Smooth muscle cell (in vitro differentiated cells): ENCODE measurements around the gene GALNT9. TPM values are rescaled to one million over a fixed set of nuclear protein-coding genes. Genes with fewer than 3 reads are reported as not detected.

Experiments used
- DNase-seq: peaks from one replicate; lab custom pipeline; 2025; ENCODE audit not compliant: unreplicated experiment; lab: John Stamatoyannopoulos, UW
- H2AFZ ChIP-seq: fragments of 200-600 bp; sonication (generic); 2 replicates; pipeline ENCODE4 v1.6.0; 2016; ENCODE audit warnings: antibody characterized with exemption, low read depth, mild to moderate bottlenecking
- H3F3A ChIP-seq: fragments of 200-600 bp; sonication (generic); 2 replicates; pipeline ENCODE4 v1.6.0; 2017; ENCODE audit warnings: antibody characterized with exemption, low read depth
- H3K27ac ChIP-seq: fragments of 200-600 bp; sonication (generic); 2 replicates; pipeline ENCODE4 v1.5.1; 2016; ENCODE audit warnings: low read depth, mild to moderate bottlenecking
- H3K27me3 ChIP-seq: fragments of 200-600 bp; sonication (generic); 2 replicates; pipeline ENCODE4 v1.6.1; 2016; ENCODE audit warnings: low read depth, mild to moderate bottlenecking
- H3K36me3 ChIP-seq: fragments of 200-600 bp; sonication (generic); 2 replicates; pipeline ENCODE4 v1.5.1; 2016; ENCODE audit warnings: low read depth
- H3K4me1 ChIP-seq: fragments of 200-600 bp; sonication (generic); 2 replicates; pipeline ENCODE4 v1.5.1; 2016; ENCODE audit warnings: low read depth
- H3K4me2 ChIP-seq: fragments of 200-600 bp; sonication (generic); 2 replicates; pipeline ENCODE4 v1.6.0; 2016; ENCODE audit warnings: mild to moderate bottlenecking
- H3K4me3 ChIP-seq: fragments of 200-600 bp; sonication (generic); 2 replicates; pipeline ENCODE4 v1.5.1; 2016; ENCODE audit warnings: mild to moderate bottlenecking
- H3K79me2 ChIP-seq: fragments of 200-600 bp; sonication (generic); 2 replicates; pipeline ENCODE4 v1.6.0; 2016; ENCODE audit warnings: low read depth, mild to moderate bottlenecking
- H3K9ac ChIP-seq: fragments of 200-600 bp; sonication (generic); 2 replicates; pipeline ENCODE4 v1.6.0; 2016; ENCODE audit warnings: low read depth
- H3K9me3 ChIP-seq: fragments of 200-600 bp; sonication (generic); replicated peaks from 2 replicates; pipeline ENCODE4 v1.5.1; 2016; ENCODE audit warnings: low read depth
- H4K20me1 ChIP-seq: fragments of 200-600 bp; sonication (generic); 2 replicates; pipeline ENCODE4 v1.6.0; 2016; ENCODE audit warnings: low read depth
- WGBS: methylation state at CpG from one replicate; pipeline ENCODE4 v1.1.7; 2016; ENCODE audit warnings: low lambda C conversion rate; 5-methylcytosine and 5-hydroxymethylcytosine counted together
- polyA plus RNA-seq: library from polyadenylated mRNA; unstranded; fragments of >200 nt; fragmentation: Nextera tagmentation; extraction: Ambion mirVana; gene quantifications from 2 replicates; pipeline ENCODE4 v1.2.1, GENCODE V29; 2016
- total RNA-seq: library from RNA; depleted of rRNA; stranded (reverse); fragments of >200 nt; gene quantifications from 2 replicates; pipeline ENCODE4 v1.2.3, GENCODE V29; 2014
- TF ChIP-seq, protein P1 (sequence below): fragments of 200-600 bp; sonication (generic); IDR thresholded peaks from 2 replicates; pipeline ENCODE4 v1.5.1; 2017; ENCODE audit warnings: borderline replicate concordance, mild to moderate bottlenecking, antibody characterized with exemption; ENCODE audit not compliant: insufficient read depth, poor library complexity, severe bottlenecking

GALNT9 gene
- total and polyA plus RNA-seq, 2 experiments from 2014 or later = 1.1 TPM; not detected in 1

DNA sequence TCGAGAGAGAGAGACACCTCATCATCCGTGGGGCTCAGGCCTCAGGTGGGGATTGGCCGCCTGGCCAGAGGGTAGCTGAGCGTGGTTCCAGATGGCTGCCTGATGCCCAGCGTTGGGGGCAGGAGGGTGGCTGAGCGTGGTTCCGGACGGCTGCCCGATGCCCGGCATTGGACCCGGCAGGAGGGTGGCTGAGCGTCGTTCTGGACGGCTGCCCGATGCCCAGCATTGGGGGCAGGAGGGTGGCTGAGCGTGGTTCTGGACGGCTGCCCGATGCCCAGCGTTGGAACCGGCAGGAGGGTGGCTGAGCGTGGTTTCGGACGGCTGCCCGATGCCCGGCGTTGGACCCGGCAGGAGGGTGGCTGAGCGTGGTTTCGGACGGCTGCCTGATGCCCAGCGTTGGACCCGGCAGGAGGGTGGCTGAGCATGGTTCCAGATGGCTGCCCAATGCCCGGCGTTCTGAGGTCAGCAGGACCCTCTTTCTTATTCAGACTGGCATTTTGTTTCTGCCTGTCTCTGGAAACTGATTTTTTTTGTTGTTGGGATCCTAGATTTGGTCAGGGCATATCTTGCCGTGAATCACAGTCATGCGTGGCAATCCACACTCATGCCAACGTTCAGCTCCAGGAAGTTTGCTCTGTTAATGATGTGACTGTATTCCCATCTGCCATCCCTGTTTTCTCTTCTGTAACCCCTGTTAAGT, 40.7 kb downstream of the GALNT9 start:
- Histone ChIP-seq H3K27ac (no peak overlapping the region), H3K4me1 (peaks cover 5% of the 10 kb centered on the region), H3K79me2 (no peaks in the 10 kb centered on the region), H3F3A (no peaks in the 10 kb centered on the region), H3K27me3 (peaks cover 7% of the 10 kb centered on the region), H3K9me3 (no peaks in the 10 kb centered on the region), H3K4me2 (no peak overlapping the region), H3K36me3 (no peaks in the 10 kb centered on the region), H3K4me3 (no peak overlapping the region), H2AFZ (no peak overlapping the region), H4K20me1 (no peaks in the 10 kb centered on the region), H3K9ac (no peak overlapping the region)
- WGBS = 95% methylated on average over 37 of the region's 37 CpGs
- no peak for DNase-seq
- TF ChIP-seq, protein P1, sequence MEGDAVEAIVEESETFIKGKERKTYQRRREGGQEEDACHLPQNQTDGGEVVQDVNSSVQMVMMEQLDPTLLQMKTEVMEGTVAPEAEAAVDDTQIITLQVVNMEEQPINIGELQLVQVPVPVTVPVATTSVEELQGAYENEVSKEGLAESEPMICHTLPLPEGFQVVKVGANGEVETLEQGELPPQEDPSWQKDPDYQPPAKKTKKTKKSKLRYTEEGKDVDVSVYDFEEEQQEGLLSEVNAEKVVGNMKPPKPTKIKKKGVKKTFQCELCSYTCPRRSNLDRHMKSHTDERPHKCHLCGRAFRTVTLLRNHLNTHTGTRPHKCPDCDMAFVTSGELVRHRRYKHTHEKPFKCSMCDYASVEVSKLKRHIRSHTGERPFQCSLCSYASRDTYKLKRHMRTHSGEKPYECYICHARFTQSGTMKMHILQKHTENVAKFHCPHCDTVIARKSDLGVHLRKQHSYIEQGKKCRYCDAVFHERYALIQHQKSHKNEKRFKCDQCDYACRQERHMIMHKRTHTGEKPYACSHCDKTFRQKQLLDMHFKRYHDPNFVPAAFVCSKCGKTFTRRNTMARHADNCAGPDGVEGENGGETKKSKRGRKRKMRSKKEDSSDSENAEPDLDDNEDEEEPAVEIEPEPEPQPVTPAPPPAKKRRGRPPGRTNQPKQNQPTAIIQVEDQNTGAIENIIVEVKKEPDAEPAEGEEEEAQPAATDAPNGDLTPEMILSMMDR = no peak

DNA sequence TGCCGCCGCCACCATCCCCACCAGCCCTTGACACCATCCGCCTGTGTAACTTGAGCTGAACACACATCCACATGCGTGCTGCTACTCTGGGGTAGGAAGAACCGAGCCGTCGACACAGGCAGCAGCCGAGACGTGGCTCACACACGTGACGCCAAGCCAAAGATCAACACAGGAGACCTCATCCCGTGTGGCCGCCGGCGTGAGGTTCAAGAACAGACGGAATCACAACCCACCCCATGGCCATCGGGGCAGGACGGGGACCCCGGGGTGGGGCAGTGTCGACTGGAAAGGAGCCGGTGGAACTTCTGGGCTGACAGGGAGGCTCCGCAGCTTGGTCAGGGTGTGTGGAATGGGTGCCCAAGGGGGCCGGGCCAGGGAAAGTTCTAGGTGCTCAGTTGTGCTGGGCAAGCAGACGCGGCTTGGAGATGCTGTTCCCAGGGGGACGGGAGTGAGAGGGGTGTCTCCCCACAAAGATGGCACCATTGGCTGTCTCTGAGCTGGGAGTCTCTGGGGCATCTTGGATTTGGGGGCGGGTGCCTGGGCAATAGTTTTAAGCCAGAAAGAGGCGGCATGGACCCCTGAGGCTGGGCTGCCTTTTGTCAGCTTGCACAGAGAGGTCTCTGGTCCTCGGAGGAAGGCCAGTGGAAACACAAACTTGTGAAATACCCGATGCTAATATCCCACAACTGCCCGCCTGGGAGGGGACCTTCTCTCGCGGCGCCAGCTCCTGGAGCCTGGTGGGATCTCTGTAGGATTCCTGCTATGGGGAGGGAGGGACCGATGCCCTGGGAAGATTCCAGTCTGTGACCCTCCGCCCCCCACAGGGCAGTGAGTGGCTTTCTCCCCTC, 41.8 kb downstream of the GALNT9 start:
- TF ChIP-seq, protein P1 = no peak
- no peak for DNase-seq
- H2AFZ ChIP-seq = no peak overlapping the region
- H3K9ac ChIP-seq = no peak overlapping the region
- no peak overlapping the region for H3K27ac ChIP-seq
- H3K9me3 ChIP-seq = no peaks in the 10 kb centered on the region
- H3F3A ChIP-seq = no peaks in the 10 kb centered on the region
- no peak overlapping the region for H3K4me2 ChIP-seq
- H3K36me3 ChIP-seq = no peaks in the 10 kb centered on the region
- 84% methylated on average over 34 of the region's 36 CpGs for WGBS
- no peaks in the 10 kb centered on the region for H3K79me2 ChIP-seq
- H3K4me3 ChIP-seq = no peak overlapping the region
- H3K27me3 ChIP-seq = peaks cover 7% of the 10 kb centered on the region
- H4K20me1 ChIP-seq = no peaks in the 10 kb centered on the region
- H3K4me1 ChIP-seq = peaks cover 5% of the 10 kb centered on the region

DNA sequence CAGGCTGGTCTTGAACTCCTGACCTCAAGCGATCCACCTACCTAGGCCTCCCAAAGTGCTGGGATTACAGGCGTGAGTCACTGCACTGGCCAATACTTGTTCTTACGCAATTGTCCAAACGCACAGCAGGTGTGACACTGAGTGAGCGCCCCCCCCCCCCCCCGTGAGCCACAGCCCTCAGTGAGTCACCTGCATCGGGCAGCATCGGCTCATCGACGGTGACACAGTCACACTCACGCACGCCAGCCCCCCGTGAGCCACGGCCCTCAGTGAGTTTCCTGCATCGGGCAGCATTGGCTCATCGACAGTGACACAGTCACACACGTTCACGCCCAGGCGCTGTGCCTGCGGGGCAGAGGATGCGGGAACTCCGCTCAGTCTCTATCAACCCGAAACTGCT, 42.5 kb downstream of the GALNT9 start:
- Histone ChIP-seq H3K9me3 (no peaks in the 10 kb centered on the region), H3K4me3 (no peak overlapping the region), H3K9ac (no peak overlapping the region), H3K27me3 (peaks cover 7% of the 10 kb centered on the region), H3K4me1 (peaks cover 5% of the 10 kb centered on the region), H3K36me3 (no peaks in the 10 kb centered on the region), H3F3A (no peaks in the 10 kb centered on the region), H3K27ac (no peak overlapping the region), H2AFZ (no peak overlapping the region), H4K20me1 (no peaks in the 10 kb centered on the region), H3K79me2 (no peaks in the 10 kb centered on the region), H3K4me2 (no peak overlapping the region)
- 81% methylated on average over 23 of the region's 23 CpGs for WGBS
- TF ChIP-seq, protein P1 = no peak
- DNase-seq = no peak
